Measurements from ENCODE around the gene IL24.

Gene IL24

GRCh38 chr1:206875752-206876377 lies 21.4 kb upstream of the IL24 start:
- Histone ChIP-seq H3K9me3 (ENCODE audit: control insufficient read depth, low read length) (no peaks in the 10 kb centered on the region), H3K4me1 (ENCODE audit: control insufficient read depth, insufficient read depth, low read length) (no peaks in the 10 kb centered on the region), H3K36me3 (ENCODE audit: control insufficient read depth, insufficient read depth, low read length) (no peaks in the 10 kb centered on the region), H3K27ac (ENCODE audit: insufficient read depth, low read depth, low read length, poor library complexity, severe bottlenecking) (no peak overlapping the region), H3K4me3 (ENCODE audit: insufficient read depth, low read depth, low read length) (no peak overlapping the region), H3K27me3 (ENCODE audit: control insufficient read depth, insufficient read depth, low read length, poor library complexity, severe bottlenecking) (no peaks in the 10 kb centered on the region)
- 100% methylated on average over 1 of the region's 3 CpGs; no CpG with 5 or more reads in 1 of the 2 experiments for WGBS, 2 experiments

- H3K36me3 ChIP-seq (ENCODE audit: control insufficient read depth, insufficient read depth, low read length) = no peaks in the 10 kb centered on the region
- no peaks in the 10 kb centered on the region for H3K9me3 ChIP-seq (ENCODE audit: control insufficient read depth, low read length)
- no peak overlapping the region for H3K27ac ChIP-seq (ENCODE audit: insufficient read depth, low read depth, low read length, poor library complexity, severe bottlenecking)
- H3K4me3 ChIP-seq (ENCODE audit: insufficient read depth, low read depth, low read length) = no peak overlapping the region
- H3K27me3 ChIP-seq (ENCODE audit: control insufficient read depth, insufficient read depth, low read length, poor library complexity, severe bottlenecking) = no peaks in the 10 kb centered on the region
- no peaks in the 10 kb centered on the region for H3K4me1 ChIP-seq (ENCODE audit: control insufficient read depth, insufficient read depth, low read length)
These were observed 18.8 kb upstream of the IL24 start for GRCh38 chr1:206878456-206878855.

GRCh38 chr1:206880314-206880713 lies 16.9 kb upstream of the IL24 start:
- no peak overlapping the region for H3K4me3 ChIP-seq (ENCODE audit: insufficient read depth, low read depth, low read length)
- no peaks in the 10 kb centered on the region for H3K9me3 ChIP-seq (ENCODE audit: control insufficient read depth, low read length)
- H3K4me1 ChIP-seq (ENCODE audit: control insufficient read depth, insufficient read depth, low read length) = no peaks in the 10 kb centered on the region
- 88 to 91% methylated on average over 2 to 3 of the region's 3 CpGs for WGBS, 2 experiments
- H3K27ac ChIP-seq (ENCODE audit: insufficient read depth, low read depth, low read length, poor library complexity, severe bottlenecking) = no peak overlapping the region
- H3K36me3 ChIP-seq (ENCODE audit: control insufficient read depth, insufficient read depth, low read length) = no peaks in the 10 kb centered on the region
- no peaks in the 10 kb centered on the region for H3K27me3 ChIP-seq (ENCODE audit: control insufficient read depth, insufficient read depth, low read length, poor library complexity, severe bottlenecking)

- Histone ChIP-seq H3K4me1 (ENCODE audit: control insufficient read depth, insufficient read depth, low read length) (no peaks in the 10 kb centered on the region), H3K27ac (ENCODE audit: insufficient read depth, low read depth, low read length, poor library complexity, severe bottlenecking) (no peak overlapping the region), H3K27me3 (ENCODE audit: control insufficient read depth, insufficient read depth, low read length, poor library complexity, severe bottlenecking) (no peaks in the 10 kb centered on the region), H3K36me3 (ENCODE audit: control insufficient read depth, insufficient read depth, low read length) (no peaks in the 10 kb centered on the region), H3K4me3 (ENCODE audit: insufficient read depth, low read depth, low read length) (no peak overlapping the region), H3K9me3 (ENCODE audit: control insufficient read depth, low read length) (no peaks in the 10 kb centered on the region)
- 74 to 85% methylated on average over 2 of the region's 3 CpGs for WGBS, 2 experiments
These were observed 14.7 kb upstream of the IL24 start for GRCh38 chr1:206882555-206882954.

GRCh38 chr1:206883160-206883559 lies 14.1 kb upstream of the IL24 start:
- Histone ChIP-seq H3K4me3 (ENCODE audit: insufficient read depth, low read depth, low read length) (no peak overlapping the region), H3K27ac (ENCODE audit: insufficient read depth, low read depth, low read length, poor library complexity, severe bottlenecking) (no peak overlapping the region), H3K36me3 (ENCODE audit: control insufficient read depth, insufficient read depth, low read length) (no peaks in the 10 kb centered on the region), H3K27me3 (ENCODE audit: control insufficient read depth, insufficient read depth, low read length, poor library complexity, severe bottlenecking) (no peaks in the 10 kb centered on the region), H3K4me1 (ENCODE audit: control insufficient read depth, insufficient read depth, low read length) (no peaks in the 10 kb centered on the region), H3K9me3 (ENCODE audit: control insufficient read depth, low read length) (no peaks in the 10 kb centered on the region)
- 98 to 100% methylated on average over 1 of the region's 1 CpG for WGBS, 2 experiments

GRCh38 chr1:206883876-206884275 lies 13.4 kb upstream of the IL24 start:
- WGBS, 2 experiments = 97% methylated on average over 2 of the region's 2 CpGs
- no peaks in the 10 kb centered on the region for H3K4me1 ChIP-seq (ENCODE audit: control insufficient read depth, insufficient read depth, low read length)
- no peaks in the 10 kb centered on the region for H3K9me3 ChIP-seq (ENCODE audit: control insufficient read depth, low read length)
- H3K27me3 ChIP-seq (ENCODE audit: control insufficient read depth, insufficient read depth, low read length, poor library complexity, severe bottlenecking) = no peaks in the 10 kb centered on the region
- H3K27ac ChIP-seq (ENCODE audit: insufficient read depth, low read depth, low read length, poor library complexity, severe bottlenecking) = no peak overlapping the region
- no peak overlapping the region for H3K4me3 ChIP-seq (ENCODE audit: insufficient read depth, low read depth, low read length)
- no peaks in the 10 kb centered on the region for H3K36me3 ChIP-seq (ENCODE audit: control insufficient read depth, insufficient read depth, low read length)

GRCh38 chr1:206885341-206886060 lies 11.7 kb upstream of the IL24 start:
- Histone ChIP-seq H3K4me1 (ENCODE audit: control insufficient read depth, insufficient read depth, low read length) (no peaks in the 10 kb centered on the region), H3K36me3 (ENCODE audit: control insufficient read depth, insufficient read depth, low read length) (no peaks in the 10 kb centered on the region), H3K27ac (ENCODE audit: insufficient read depth, low read depth, low read length, poor library complexity, severe bottlenecking) (no peak overlapping the region), H3K4me3 (ENCODE audit: insufficient read depth, low read depth, low read length) (no peak overlapping the region), H3K9me3 (ENCODE audit: control insufficient read depth, low read length) (no peaks in the 10 kb centered on the region), H3K27me3 (ENCODE audit: control insufficient read depth, insufficient read depth, low read length, poor library complexity, severe bottlenecking) (no peaks in the 10 kb centered on the region)
- WGBS, 2 experiments = 89 to 93% methylated on average over 3 of the region's 3 CpGs

GRCh38 chr1:206886831-206887230 lies 10.4 kb upstream of the IL24 start:
- Histone ChIP-seq H3K9me3 (ENCODE audit: control insufficient read depth, low read length) (no peaks in the 10 kb centered on the region), H3K36me3 (ENCODE audit: control insufficient read depth, insufficient read depth, low read length) (no peaks in the 10 kb centered on the region), H3K27ac (ENCODE audit: insufficient read depth, low read depth, low read length, poor library complexity, severe bottlenecking) (no peak overlapping the region), H3K27me3 (ENCODE audit: control insufficient read depth, insufficient read depth, low read length, poor library complexity, severe bottlenecking) (no peaks in the 10 kb centered on the region), H3K4me3 (ENCODE audit: insufficient read depth, low read depth, low read length) (no peak overlapping the region), H3K4me1 (ENCODE audit: control insufficient read depth, insufficient read depth, low read length) (no peaks in the 10 kb centered on the region)
- 94 to 96% methylated on average over 1 of the region's 1 CpG for WGBS, 2 experiments

GRCh38 chr1:206887701-206888100 lies 9.5 kb upstream of the IL24 start:
- no peaks in the 10 kb centered on the region for H3K4me1 ChIP-seq (ENCODE audit: control insufficient read depth, insufficient read depth, low read length)
- H3K27me3 ChIP-seq (ENCODE audit: control insufficient read depth, insufficient read depth, low read length, poor library complexity, severe bottlenecking) = no peaks in the 10 kb centered on the region
- no peak overlapping the region for H3K27ac ChIP-seq (ENCODE audit: insufficient read depth, low read depth, low read length, poor library complexity, severe bottlenecking)
- H3K9me3 ChIP-seq (ENCODE audit: control insufficient read depth, low read length) = no peaks in the 10 kb centered on the region
- H3K36me3 ChIP-seq (ENCODE audit: control insufficient read depth, insufficient read depth, low read length) = no peaks in the 10 kb centered on the region
- WGBS, 2 experiments = 90 to 96% methylated on average over 4 of the region's 4 CpGs
- no peak overlapping the region for H3K4me3 ChIP-seq (ENCODE audit: insufficient read depth, low read depth, low read length)

- no peak overlapping the region for H3K27ac ChIP-seq (ENCODE audit: insufficient read depth, low read depth, low read length, poor library complexity, severe bottlenecking)
- H3K36me3 ChIP-seq (ENCODE audit: control insufficient read depth, insufficient read depth, low read length) = no peaks in the 10 kb centered on the region
- 86 to 88% methylated on average over 15 of the region's 15 CpGs for WGBS, 2 experiments
These were observed 6.8 kb upstream of the IL24 start for GRCh38 chr1:206890125-206891060.

More at GRCh38 chr1:206890125-206891060, 6.8 kb upstream of the IL24 start:
- Histone ChIP-seq H3K27me3 (ENCODE audit: control insufficient read depth, insufficient read depth, low read length, poor library complexity, severe bottlenecking) (no peaks in the 10 kb centered on the region), H3K9me3 (ENCODE audit: control insufficient read depth, low read length) (no peaks in the 10 kb centered on the region), H3K4me1 (ENCODE audit: control insufficient read depth, insufficient read depth, low read length) (no peaks in the 10 kb centered on the region), H3K4me3 (ENCODE audit: insufficient read depth, low read depth, low read length) (no peak overlapping the region)

All from ectodermal cell (in vitro differentiated cells).